Measurements from ENCODE around the gene PTX3. TPM values are rescaled to one million over a fixed set of nuclear protein-coding genes. Genes with fewer than 3 reads are reported as not detected.

Gene PTX3
- total and polyA plus RNA-seq, 10 of the 15 experiments (the other 5 are each of a cell fraction or from before 2014, with no cell fraction given): 0.03 to 0.11 (median 0.06) TPM; not detected in 7

DNA sequence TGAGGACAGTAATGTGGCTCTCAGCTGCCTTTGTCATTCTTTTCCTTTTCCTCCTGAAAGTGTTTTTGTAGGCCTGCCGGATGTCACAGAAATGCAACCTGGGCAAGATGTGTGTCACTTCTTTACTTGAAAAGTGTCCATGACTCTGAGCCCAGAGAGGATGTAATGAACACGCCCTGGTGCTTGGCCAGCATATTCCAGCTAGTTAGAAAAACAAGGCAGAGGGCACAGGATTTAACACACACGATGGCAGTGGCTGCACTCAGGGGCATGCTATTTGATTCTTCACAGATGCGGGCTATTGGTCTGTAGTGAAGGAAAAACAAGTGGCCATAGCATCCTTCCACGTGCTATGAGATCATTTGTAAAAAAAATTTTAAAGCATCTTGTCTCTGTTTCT lies 30.3 kb upstream of the PTX3 start (continued):
- TF ChIP-seq, protein P1, sequence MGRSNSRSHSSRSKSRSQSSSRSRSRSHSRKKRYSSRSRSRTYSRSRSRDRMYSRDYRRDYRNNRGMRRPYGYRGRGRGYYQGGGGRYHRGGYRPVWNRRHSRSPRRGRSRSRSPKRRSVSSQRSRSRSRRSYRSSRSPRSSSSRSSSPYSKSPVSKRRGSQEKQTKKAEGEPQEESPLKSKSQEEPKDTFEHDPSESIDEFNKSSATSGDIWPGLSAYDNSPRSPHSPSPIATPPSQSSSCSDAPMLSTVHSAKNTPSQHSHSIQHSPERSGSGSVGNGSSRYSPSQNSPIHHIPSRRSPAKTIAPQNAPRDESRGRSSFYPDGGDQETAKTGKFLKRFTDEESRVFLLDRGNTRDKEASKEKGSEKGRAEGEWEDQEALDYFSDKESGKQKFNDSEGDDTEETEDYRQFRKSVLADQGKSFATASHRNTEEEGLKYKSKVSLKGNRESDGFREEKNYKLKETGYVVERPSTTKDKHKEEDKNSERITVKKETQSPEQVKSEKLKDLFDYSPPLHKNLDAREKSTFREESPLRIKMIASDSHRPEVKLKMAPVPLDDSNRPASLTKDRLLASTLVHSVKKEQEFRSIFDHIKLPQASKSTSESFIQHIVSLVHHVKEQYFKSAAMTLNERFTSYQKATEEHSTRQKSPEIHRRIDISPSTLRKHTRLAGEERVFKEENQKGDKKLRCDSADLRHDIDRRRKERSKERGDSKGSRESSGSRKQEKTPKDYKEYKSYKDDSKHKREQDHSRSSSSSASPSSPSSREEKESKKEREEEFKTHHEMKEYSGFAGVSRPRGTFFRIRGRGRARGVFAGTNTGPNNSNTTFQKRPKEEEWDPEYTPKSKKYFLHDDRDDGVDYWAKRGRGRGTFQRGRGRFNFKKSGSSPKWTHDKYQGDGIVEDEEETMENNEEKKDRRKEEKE (IDR thresholded peaks at IDR 0.05): no peak
- no peak for TF ChIP-seq FOXK2 (IDR thresholded peaks at IDR 0.05)
- no peak for TF ChIP-seq ZSCAN29 (IDR thresholded peaks at IDR 0.05)
- no peak for TF ChIP-seq ASH2L (IDR thresholded peaks at IDR 0.05; ENCODE audit: borderline replicate concordance, low read depth)
- TF ChIP-seq TARDBP (IDR thresholded peaks at IDR 0.05; ENCODE audit: borderline replicate concordance): no peak

DNA sequence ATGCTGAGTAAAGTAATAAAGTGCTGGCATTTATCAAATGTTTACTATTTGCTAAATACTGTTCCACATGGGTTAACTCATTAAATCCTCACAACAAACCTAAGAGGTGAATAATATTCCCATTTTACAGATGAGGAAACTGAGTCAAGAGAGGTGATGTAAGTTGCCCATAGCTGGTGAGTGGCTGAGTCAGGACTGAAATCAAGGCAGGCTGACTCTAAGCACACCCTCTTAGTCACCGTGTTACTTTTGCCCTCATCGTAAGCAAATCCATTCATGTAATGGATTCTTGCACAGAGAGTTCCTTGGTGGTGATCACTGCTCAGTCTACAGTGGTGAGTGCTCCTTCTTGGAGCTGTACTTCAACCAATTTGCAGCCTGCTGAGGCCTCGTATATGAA lies 28.9 kb upstream of the PTX3 start:
- Histone ChIP-seq H3K27me3 (replicated peaks in 1 of 2; ENCODE audit: control insufficient read depth in 2 of 2, insufficient read depth in 2 of 2, low read length in 1 of 2) (no peaks in the 10 kb centered on the region), H3K36me3 (ENCODE audit: control insufficient read depth in 2 of 2, insufficient read depth in 2 of 2, low read length in 1 of 2) (no peaks in the 10 kb centered on the region), H4K20me1 (ENCODE audit: control insufficient read depth, insufficient read depth) (no peaks in the 10 kb centered on the region), H3K4me3 (no peak overlapping the region), H3K9ac (ENCODE audit: control insufficient read depth, insufficient read depth, low read length) (no peak overlapping the region), H3K79me2 (ENCODE audit: control insufficient read depth, insufficient read depth, low read length) (no peaks in the 10 kb centered on the region), H3K27ac (ENCODE audit: control insufficient read depth, insufficient read depth) (no peak overlapping the region), H2AFZ (ENCODE audit: control insufficient read depth, low read depth, low read length) (no peak overlapping the region), H3K4me1 (ENCODE audit: control insufficient read depth, insufficient read depth, low read length) (no peaks in the 10 kb centered on the region), H3K9me3 (replicated peaks; ENCODE audit: control insufficient read depth, insufficient read depth, low read length) (no peaks in the 10 kb centered on the region), H3K4me2 (ENCODE audit: control insufficient read depth, insufficient read depth) (no peak overlapping the region)
- 38% methylated on average over 3 of the region's 3 CpGs for WGBS (ENCODE audit: insufficient coverage, insufficient replicate concordance, low lambda C conversion rate, missing lambda C conversion rate)
- POLR2A ChIA-PET: no interaction called here
- no TSS peak for BruUV-seq (replicated peaks)
- FAIRE-seq: no peak
- in situ Hi-C loops (cut with MboI): no loop called here
- SMC1A ChIA-PET (ENCODE audit: uncharacterized antibody, unreplicated experiment): no interaction called here
- DNase-seq (ENCODE audit: low read depth, low spot score): no peak
- intact Hi-C loops (cut with micrococcal nuclease; ENCODE audit: unreplicated experiment): no loop called here
- RAD21 ChIA-PET (ENCODE audit: unreplicated experiment): no interaction called here
- CTCF ChIA-PET: no interaction called here
- no peak for ATAC-seq
- no peak for TF ChIP-seq TARDBP (IDR thresholded peaks at IDR 0.05; ENCODE audit: borderline replicate concordance)
- no peak for TF ChIP-seq SUZ12 (IDR thresholded peaks at IDR 0.05; ENCODE audit: unreplicated experiment)
- TF ChIP-seq EED (IDR thresholded peaks at IDR 0.05; ENCODE audit: low read depth): no peak
- TF ChIP-seq CHD4 (IDR thresholded peaks at IDR 0.05): no peak
- no peak for TF ChIP-seq CBFB (IDR thresholded peaks at IDR 0.05; ENCODE audit: low read depth)
- no peak for TF ChIP-seq BRCA1 (IDR thresholded peaks at IDR 0.05; ENCODE audit: low read depth, low read length)
- TF ChIP-seq LARP7 (IDR thresholded peaks at IDR 0.05): no peak
